Astrocyte (in vitro differentiated cells and primary cell): ENCODE data around the gene COL27A1. TPM values are rescaled to one million over a fixed set of nuclear protein-coding genes. Genes with fewer than 3 reads are reported as not detected.

Experiments
- DNase-seq: peaks from one replicate; pipeline ENCODE4 v3.0.0-alpha.2; 2010; ENCODE audit warnings: low read depth
- FAIRE-seq: peaks from 2 replicates; lab custom pipeline; 2011; peaks lifted over from hg19 to GRCh38; lab: Jason Lieb, UNC
- H2AFZ ChIP-seq: 2 replicates; pipeline ENCODE4 v1.6.0; 2012; ENCODE audit warnings: low read depth, low read length, inconsistent platforms
- H3K27ac ChIP-seq: 2 replicates; pipeline ENCODE4 v1.5.1; 2011; ENCODE audit warnings: low read depth, low read length, inconsistent platforms
- H3K27me3 ChIP-seq: 2 replicates; pipeline ENCODE4 v1.6.0; 2011; ENCODE audit warnings: low read length, inconsistent platforms; ENCODE audit not compliant: insufficient read depth
- H3K36me3 ChIP-seq: 2 replicates; pipeline ENCODE4 v1.5.1; 2011; ENCODE audit warnings: low read length, inconsistent platforms; ENCODE audit not compliant: insufficient read depth
- H3K4me1 ChIP-seq: 2 replicates; pipeline ENCODE4 v1.5.1; 2011; ENCODE audit warnings: low read length, inconsistent platforms; ENCODE audit not compliant: insufficient read depth
- H3K4me2 ChIP-seq: 2 replicates; pipeline ENCODE4 v1.6.0; 2012; ENCODE audit warnings: low read length, inconsistent platforms
- H3K4me3 ChIP-seq: 2 replicates; pipeline ENCODE4 v1.5.1; 2011; ENCODE audit warnings: low read depth, mild to moderate bottlenecking, low read length, inconsistent platforms; ENCODE audit not compliant: insufficient read depth
- H3K79me2 ChIP-seq: 2 replicates; pipeline ENCODE4 v1.6.0; 2012; ENCODE audit warnings: mild to moderate bottlenecking, low read length, inconsistent platforms; ENCODE audit not compliant: insufficient read depth
- H3K9ac ChIP-seq: 2 replicates; pipeline ENCODE4 v1.6.0; 2012; ENCODE audit warnings: mild to moderate bottlenecking, low read length, inconsistent platforms
- H3K9me3 ChIP-seq: 2 replicates; pipeline ENCODE4 v1.5.1; 2012; ENCODE audit warnings: low read depth, mild to moderate bottlenecking, low read length, inconsistent platforms; ENCODE audit not compliant: insufficient read depth
- H4K20me1 ChIP-seq: 2 replicates; pipeline ENCODE4 v1.6.0; 2012; ENCODE audit warnings: low read length, inconsistent platforms; ENCODE audit not compliant: insufficient read depth
- H3K27ac Mint-ChIP-seq: one replicate; pipeline ENCODE4 v1.8.0; 2021; ENCODE audit warnings: mild to moderate bottlenecking, mixed read lengths; ENCODE audit not compliant: unreplicated experiment
- H3K27me3 Mint-ChIP-seq: one replicate; pipeline ENCODE4 v1.8.0; 2021; ENCODE audit warnings: low read depth, mixed read lengths; ENCODE audit not compliant: unreplicated experiment
- H3K36me3 Mint-ChIP-seq: one replicate; pipeline ENCODE4 v1.8.0; 2021; ENCODE audit warnings: low read depth, mixed read lengths; ENCODE audit not compliant: unreplicated experiment
- H3K4me1 Mint-ChIP-seq: one replicate; pipeline ENCODE4 v1.8.0; 2021; ENCODE audit warnings: low read depth, mixed read lengths; ENCODE audit not compliant: unreplicated experiment
- H3K4me3 Mint-ChIP-seq: one replicate; pipeline ENCODE4 v1.8.0; 2021; ENCODE audit warnings: mild to moderate bottlenecking, moderate library complexity, mixed read lengths; ENCODE audit not compliant: unreplicated experiment
- H3K9me3 Mint-ChIP-seq: one replicate; pipeline ENCODE4 v1.8.0; 2021; ENCODE audit warnings: mild to moderate bottlenecking, mixed read lengths; ENCODE audit not compliant: unreplicated experiment
- EZH2 ChIP-seq: IDR thresholded peaks from 2 replicates; pipeline ENCODE4 v1.6.1; 2012; ENCODE audit warnings: mild to moderate bottlenecking, low read length, inconsistent platforms; ENCODE audit not compliant: insufficient read depth
- total RNA-seq: library from RNA; stranded (reverse); gene quantifications from 2 replicates; pipeline ENCODE4 v1.2.1, GENCODE V29; 2021
- TF ChIP-seq, protein P1 (sequence below): IDR thresholded peaks from 2 replicates; pipeline ENCODE4 v1.5.1; 2011; ENCODE audit warnings: low read depth, mild to moderate bottlenecking, inconsistent platforms, low read length, moderate library complexity; ENCODE audit not compliant: insufficient read depth

The COL27A1 gene
- total RNA-seq, 1 donor from 2014 or later: 31.2 TPM

DNA sequence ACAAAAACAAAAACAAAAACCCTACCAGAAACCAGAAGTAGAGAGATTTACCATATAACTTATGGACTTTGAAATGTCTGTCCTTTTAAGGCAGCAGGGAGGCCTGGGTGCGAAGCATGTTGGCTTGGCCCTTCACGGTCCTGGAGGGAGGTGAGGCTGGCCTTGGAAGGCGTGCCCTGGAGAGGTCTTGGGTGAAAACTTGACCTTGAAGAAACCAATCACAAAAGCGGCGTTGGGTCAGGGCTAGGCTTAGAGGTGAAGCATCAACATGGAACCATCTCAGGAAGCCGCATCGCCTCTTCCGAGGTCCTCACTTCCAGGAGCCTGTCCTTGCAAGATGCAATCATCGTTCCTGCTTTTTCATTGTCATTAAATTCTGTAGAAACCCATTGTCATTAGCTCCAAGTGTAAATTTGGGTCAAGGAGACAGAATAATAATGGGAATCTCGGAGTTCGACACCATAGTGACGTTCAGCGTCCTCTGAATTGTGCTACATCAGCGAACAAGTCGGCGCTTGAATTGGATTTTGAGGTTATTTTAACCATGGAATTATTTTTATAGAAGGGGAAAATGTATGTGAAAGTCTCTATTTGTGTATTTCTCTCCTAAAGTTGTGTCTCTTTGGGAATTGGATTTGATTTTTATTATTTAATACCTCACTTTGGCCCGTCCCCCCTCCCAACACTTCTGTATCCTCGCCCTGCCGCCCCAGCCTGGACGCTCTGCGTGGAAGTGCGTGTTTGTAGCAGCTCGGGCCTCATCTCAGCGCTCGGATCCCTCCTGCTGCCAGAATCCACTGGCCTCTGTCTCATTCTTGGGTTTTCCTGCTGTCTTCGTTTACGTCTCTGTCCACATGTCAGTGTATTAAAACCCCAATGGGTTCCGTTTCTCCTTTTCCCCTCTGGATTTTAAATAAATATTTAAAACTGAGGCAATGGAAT is 156.5 kb downstream of the COL27A1 start:
- Mint-ChIP-seq H3K36me3 (peaks cover 21% of the 10 kb centered on the region), H3K4me1 (no peaks in the 10 kb centered on the region), H3K9me3 (peaks cover 5% of the 10 kb centered on the region), H3K27me3 (peaks cover 2% of the 10 kb centered on the region), H3K4me3 (no peak overlapping the region), H3K27ac (no peak overlapping the region)
- H3K4me3 ChIP-seq: no peak overlapping the region
- H3K4me2 ChIP-seq: no peak overlapping the region
- H3K9me3 ChIP-seq: no peaks in the 10 kb centered on the region
- H3K36me3 ChIP-seq: no peaks in the 10 kb centered on the region
- DNase-seq: no peak
- no peak overlapping the region for H3K9ac ChIP-seq
- FAIRE-seq: no peak
- peaks cover 2% of the 10 kb centered on the region for H3K4me1 ChIP-seq
- H2AFZ ChIP-seq: no peak overlapping the region
- no peaks in the 10 kb centered on the region for H3K79me2 ChIP-seq
- TF ChIP-seq EZH2: no peak
- no peak overlapping the region for H3K27ac ChIP-seq
- H4K20me1 ChIP-seq: no peaks in the 10 kb centered on the region
- H3K27me3 ChIP-seq: no peaks in the 10 kb centered on the region

DNA sequence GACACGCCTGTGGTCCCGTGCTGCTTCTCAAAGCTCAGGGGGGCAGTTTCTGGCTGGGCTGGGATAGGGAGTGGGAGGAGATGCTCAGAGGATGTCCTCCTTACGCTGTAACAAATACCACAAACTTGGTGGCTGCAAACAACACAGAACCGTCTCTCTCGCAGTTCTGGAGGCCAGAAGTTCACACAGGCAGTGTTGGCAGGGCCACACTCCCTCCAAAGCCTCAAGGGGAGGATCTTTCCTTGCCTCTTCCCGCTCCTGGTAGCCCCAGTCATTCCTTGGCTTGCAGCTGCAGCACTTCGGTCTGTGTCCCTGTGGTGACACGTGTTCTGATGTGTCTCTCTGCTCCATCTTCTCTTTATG is 157.2 kb downstream of the COL27A1 start:
- H3K4me2 ChIP-seq: no peak overlapping the region
- H3K27me3 Mint-ChIP-seq: peaks cover 2% of the 10 kb centered on the region
- H3K9me3 Mint-ChIP-seq: peaks cover 5% of the 10 kb centered on the region
- H3K79me2 ChIP-seq: no peaks in the 10 kb centered on the region
- no peaks in the 10 kb centered on the region for H4K20me1 ChIP-seq
- peaks cover 3% of the 10 kb centered on the region for H3K4me1 ChIP-seq
- H3K4me3 Mint-ChIP-seq: no peak overlapping the region
- FAIRE-seq: no peak
- peaks cover 19% of the 10 kb centered on the region for H3K36me3 Mint-ChIP-seq
- no peaks in the 10 kb centered on the region for H3K4me1 Mint-ChIP-seq
- no peak overlapping the region for H3K9ac ChIP-seq
- no peaks in the 10 kb centered on the region for H3K36me3 ChIP-seq
- no peak overlapping the region for H3K27ac Mint-ChIP-seq
- no peaks in the 10 kb centered on the region for H3K27me3 ChIP-seq
- H3K27ac ChIP-seq: no peak overlapping the region
- no peak overlapping the region for H3K4me3 ChIP-seq
- TF ChIP-seq, protein P1, sequence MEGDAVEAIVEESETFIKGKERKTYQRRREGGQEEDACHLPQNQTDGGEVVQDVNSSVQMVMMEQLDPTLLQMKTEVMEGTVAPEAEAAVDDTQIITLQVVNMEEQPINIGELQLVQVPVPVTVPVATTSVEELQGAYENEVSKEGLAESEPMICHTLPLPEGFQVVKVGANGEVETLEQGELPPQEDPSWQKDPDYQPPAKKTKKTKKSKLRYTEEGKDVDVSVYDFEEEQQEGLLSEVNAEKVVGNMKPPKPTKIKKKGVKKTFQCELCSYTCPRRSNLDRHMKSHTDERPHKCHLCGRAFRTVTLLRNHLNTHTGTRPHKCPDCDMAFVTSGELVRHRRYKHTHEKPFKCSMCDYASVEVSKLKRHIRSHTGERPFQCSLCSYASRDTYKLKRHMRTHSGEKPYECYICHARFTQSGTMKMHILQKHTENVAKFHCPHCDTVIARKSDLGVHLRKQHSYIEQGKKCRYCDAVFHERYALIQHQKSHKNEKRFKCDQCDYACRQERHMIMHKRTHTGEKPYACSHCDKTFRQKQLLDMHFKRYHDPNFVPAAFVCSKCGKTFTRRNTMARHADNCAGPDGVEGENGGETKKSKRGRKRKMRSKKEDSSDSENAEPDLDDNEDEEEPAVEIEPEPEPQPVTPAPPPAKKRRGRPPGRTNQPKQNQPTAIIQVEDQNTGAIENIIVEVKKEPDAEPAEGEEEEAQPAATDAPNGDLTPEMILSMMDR: no peak
- TF ChIP-seq EZH2: no peak
- H3K9me3 ChIP-seq: no peaks in the 10 kb centered on the region
- no peak overlapping the region for H2AFZ ChIP-seq
- DNase-seq: no peak

DNA sequence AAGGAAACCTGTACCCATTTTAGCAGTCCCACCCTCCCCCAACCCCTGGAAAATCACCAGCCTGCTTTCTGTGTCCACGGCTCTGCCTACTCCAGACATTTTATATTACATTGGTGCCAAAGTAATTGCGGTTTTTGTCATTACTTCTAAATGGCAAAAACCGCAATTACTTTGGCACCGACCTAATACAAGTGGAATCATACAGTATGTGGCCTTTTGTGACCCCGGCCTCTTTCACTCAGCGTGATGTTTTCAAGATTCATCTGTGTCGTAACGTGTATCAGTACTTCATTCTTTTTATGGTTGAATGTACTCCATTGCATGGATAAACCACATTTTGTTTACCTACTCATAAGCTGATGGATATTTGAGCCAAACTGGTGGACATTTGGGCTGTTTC is 157.8 kb downstream of the COL27A1 start:
- Histone ChIP-seq H3K4me1 (peaks cover 3% of the 10 kb centered on the region), H3K9me3 (no peaks in the 10 kb centered on the region), H3K9ac (no peak overlapping the region), H4K20me1 (no peaks in the 10 kb centered on the region), H3K79me2 (no peaks in the 10 kb centered on the region), H3K27me3 (no peaks in the 10 kb centered on the region), H3K4me2 (no peak overlapping the region), H3K4me3 (no peak overlapping the region), H2AFZ (no peak overlapping the region), H3K27ac (no peak overlapping the region), H3K36me3 (no peaks in the 10 kb centered on the region)
- Mint-ChIP-seq H3K27me3 (no peaks in the 10 kb centered on the region), H3K27ac (no peak overlapping the region), H3K4me3 (no peak overlapping the region), H3K4me1 (peaks cover 4% of the 10 kb centered on the region), H3K36me3 (peaks cover 16% of the 10 kb centered on the region), H3K9me3 (peaks cover 5% of the 10 kb centered on the region)
- no peak for DNase-seq
- no peak for TF ChIP-seq EZH2
- TF ChIP-seq, protein P1: no peak
- FAIRE-seq: no peak
